HepG2 (cell line): ENCODE data around the gene RBM27. TPM values are rescaled to one million over a fixed set of nuclear protein-coding genes. Genes with fewer than 3 reads are reported as not detected.

Experiments
- ARHGAP35 ChIP-seq: sonication (generic); formaldehyde crosslinking; IDR thresholded peaks from 2 replicates; pipeline ENCODE4 v1.9.0; 2022; ENCODE audit warnings: mild to moderate bottlenecking, inconsistent platforms, moderate library complexity, missing genetic modification reagents, borderline replicate concordance
- ATRX ChIP-seq: sonication (generic); formaldehyde crosslinking; IDR thresholded peaks from 2 replicates; pipeline ENCODE4 v1.4.0; 2020; ENCODE audit warnings: missing genetic modification reagents, borderline replicate concordance
- CSRNP1 ChIP-seq: sonication (generic); formaldehyde crosslinking; IDR thresholded peaks from 2 replicates; pipeline ENCODE4 v1.8.1; 2023; ENCODE audit warnings: mild to moderate bottlenecking, missing genetic modification reagents
- DMAP1 ChIP-seq: IDR thresholded peaks from 2 replicates; pipeline ENCODE4 v1.6.1; 2016
- EP300 ChIP-seq, 3 experiments: sonication (generic) in 1 of 3; formaldehyde crosslinking in 1 of 3; IDR thresholded peaks; 2 replicates each; pipeline versions ENCODE4 v1.5.1 to v1.6.1; 2011 to 2020; ENCODE audit warnings: low read depth in 2 of 3, low read length in 2 of 3, borderline replicate concordance in 1 of 3, improper control_type of control experiment in 1 of 3, mild to moderate bottlenecking in 1 of 3, missing genetic modification reagents in 1 of 3, moderate library complexity in 1 of 3
- IRF1 ChIP-seq: sonication (generic); formaldehyde crosslinking; IDR thresholded peaks from 2 replicates; pipeline ENCODE4 v1.4.0; 2020; ENCODE audit warnings: low read depth, mild to moderate bottlenecking, missing genetic modification reagents
- MED1 ChIP-seq: sonication (generic); formaldehyde crosslinking; IDR thresholded peaks from 2 replicates; pipeline ENCODE4 v1.4.0; 2020; ENCODE audit warnings: missing genetic modification reagents
- NCOA1 ChIP-seq: sonication (generic); formaldehyde crosslinking; IDR thresholded peaks from 2 replicates; pipeline ENCODE4 v1.9.0; 2021; ENCODE audit warnings: missing genetic modification reagents
- NR2F2 ChIP-seq: IDR thresholded peaks from 2 replicates; pipeline ENCODE4 v1.6.1; 2012; ENCODE audit warnings: low read depth, inconsistent platforms, borderline replicate concordance
- PHF8 ChIP-seq: sonication (generic); formaldehyde crosslinking; IDR thresholded peaks from 2 replicates; pipeline ENCODE4 v1.5.0; 2020; ENCODE audit warnings: missing genetic modification reagents
- SNAPC4 ChIP-seq: sonication (generic); formaldehyde crosslinking; IDR thresholded peaks from 2 replicates; pipeline ENCODE4 v1.4.0; 2020; ENCODE audit warnings: mild to moderate bottlenecking, missing genetic modification reagents
- SOX5 ChIP-seq: IDR thresholded peaks from 2 replicates; pipeline ENCODE4 v1.6.1; 2016; ENCODE audit warnings: borderline replicate concordance
- TAF1 ChIP-seq: sonication (generic); formaldehyde crosslinking; IDR thresholded peaks from 2 replicates; pipeline ENCODE4 v1.4.0; 2020; ENCODE audit warnings: missing genetic modification reagents
- THAP9 ChIP-seq: sonication (generic); formaldehyde crosslinking; IDR thresholded peaks from 2 replicates; pipeline ENCODE4; 2020; ENCODE audit warnings: missing genetic modification reagents, mild to moderate bottlenecking, borderline replicate concordance
- ZKSCAN8 ChIP-seq: IDR thresholded peaks from 2 replicates; pipeline ENCODE4 v1.6.1; 2016; ENCODE audit warnings: borderline replicate concordance, missing genetic modification reagents, missing compliant biosample characterization
- ZNF17 ChIP-seq: sonication (generic); formaldehyde crosslinking; IDR thresholded peaks from 2 replicates; pipeline ENCODE4 v1.5.0; 2020; ENCODE audit warnings: mild to moderate bottlenecking, missing genetic modification reagents
- ZNF639 ChIP-seq: conservative IDR thresholded peaks from 2 replicates; pipeline ENCODE4 v1.6.1; 2018; ENCODE audit warnings: missing genetic modification reagents
- polyA plus RNA-seq, 8 experiments: library from polyadenylated mRNA; depleted of rRNA in 3 of 8; stranded (reverse) in 7 of 8; unstranded in 1 of 8; fragments of >200 nt; fragmentation: Illumina TruSeq in 4 of 8; extraction: Trizol in 4 of 8; gene quantifications; 2 replicates each; pipeline versions ENCODE4 v1.2.1 to v1.2.3, GENCODE V29; 2011 to 2016; ENCODE audit warnings: low read depth in 4 of 8, missing spikeins in 1 of 8, mixed read lengths in 1 of 8; ENCODE audit not compliant: insufficient read depth in 1 of 8
- total RNA-seq, 5 experiments: library from RNA; depleted of rRNA; stranded (reverse); fragments of >200 nt; fragmentation: Illumina TruSeq; extraction: Trizol; gene quantifications; 2 replicates each; pipeline ENCODE4 v1.2.3, GENCODE V29; 2016; ENCODE audit warnings: low read depth in 1 of 5

RBM27 gene
- total and polyA plus RNA-seq, 2 of the 13 experiments (the other 11 are each of a cell fraction or from before 2014, with no cell fraction given): 12.9 to 23.4 TPM

- TF ChIP-seq THAP9 (CRISPR knock-in tag): no peak
- TF ChIP-seq ZKSCAN8 (CRISPR knock-in tag): no peak
- no peak for TF ChIP-seq ZNF639 (CRISPR knock-in tag)
- TF ChIP-seq DMAP1: no peak
- TF ChIP-seq IRF1 (CRISPR knock-in tag): no peak
- no peak for TF ChIP-seq MED1 (CRISPR knock-in tag)
- TF ChIP-seq ZNF17: no peak
- no peak for TF ChIP-seq NCOA1 (CRISPR knock-in tag)
- TF ChIP-seq CSRNP1 (CRISPR knock-in tag): no peak
- peak; percentile 38; the same call in 1 of the 2 replicates for TF ChIP-seq SOX5
- TF ChIP-seq SNAPC4 (CRISPR knock-in tag): no peak
- TF ChIP-seq EP300 (IDR thresholded peaks at IDR 0.05; ENCODE audit: low read depth in 2 of 2, low read length in 2 of 2): peak in 1 of 2 experiments; percentile 55; a peak in 2 of 4 replicates
- TF ChIP-seq EP300 (CRISPR knock-in tag; IDR thresholded peaks at IDR 0.05; ENCODE audit: borderline replicate concordance): no peak
- no peak for TF ChIP-seq PHF8 (CRISPR knock-in tag)
- TF ChIP-seq TAF1 (CRISPR knock-in tag): no peak
- TF ChIP-seq NR2F2: peak; percentile 55; the same call in 1 of the 2 replicates
- no peak for TF ChIP-seq ATRX (CRISPR knock-in tag)
- TF ChIP-seq ARHGAP35 (CRISPR knock-in tag): no peak
Measured at GRCh38 chr5:146213210-146213826, 9.9 kb downstream of the RBM27 start (continued).
